GM13976 (cell line): Measurements from ENCODE around the gene TFEB.

Experiments used
- DNase-seq: peaks from one replicate; pipeline ENCODE4 v3.0.0; 2012; ENCODE audit warnings: low spot score
- in situ Hi-C: fragments of 300-500 bp; cut with MboI; formaldehyde crosslinking; loops from one replicate; pipeline ENCODE4 v1.12.0; 2022; ENCODE audit warnings: low sequenced_read_pairs, mixed read lengths, inconsistent platforms; ENCODE audit not compliant: unreplicated experiment
- TF ChIP-seq, protein P1 (sequence below): IDR thresholded peaks from 2 replicates; pipeline ENCODE4 v1.5.1; 2012; ENCODE audit warnings: borderline replicate concordance, mild to moderate bottlenecking; ENCODE audit not compliant: insufficient read depth; ENCODE audit errors: extremely low read depth, missing control alignments, control extremely low read depth

Gene TFEB

GRCh38 chr6:41639809-41640371 lies 95.5 kb downstream of the TFEB start:
- in situ Hi-C loops: no loop called here
- TF ChIP-seq, protein P1, sequence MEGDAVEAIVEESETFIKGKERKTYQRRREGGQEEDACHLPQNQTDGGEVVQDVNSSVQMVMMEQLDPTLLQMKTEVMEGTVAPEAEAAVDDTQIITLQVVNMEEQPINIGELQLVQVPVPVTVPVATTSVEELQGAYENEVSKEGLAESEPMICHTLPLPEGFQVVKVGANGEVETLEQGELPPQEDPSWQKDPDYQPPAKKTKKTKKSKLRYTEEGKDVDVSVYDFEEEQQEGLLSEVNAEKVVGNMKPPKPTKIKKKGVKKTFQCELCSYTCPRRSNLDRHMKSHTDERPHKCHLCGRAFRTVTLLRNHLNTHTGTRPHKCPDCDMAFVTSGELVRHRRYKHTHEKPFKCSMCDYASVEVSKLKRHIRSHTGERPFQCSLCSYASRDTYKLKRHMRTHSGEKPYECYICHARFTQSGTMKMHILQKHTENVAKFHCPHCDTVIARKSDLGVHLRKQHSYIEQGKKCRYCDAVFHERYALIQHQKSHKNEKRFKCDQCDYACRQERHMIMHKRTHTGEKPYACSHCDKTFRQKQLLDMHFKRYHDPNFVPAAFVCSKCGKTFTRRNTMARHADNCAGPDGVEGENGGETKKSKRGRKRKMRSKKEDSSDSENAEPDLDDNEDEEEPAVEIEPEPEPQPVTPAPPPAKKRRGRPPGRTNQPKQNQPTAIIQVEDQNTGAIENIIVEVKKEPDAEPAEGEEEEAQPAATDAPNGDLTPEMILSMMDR: no peak
- DNase-seq: no peak

DNA sequence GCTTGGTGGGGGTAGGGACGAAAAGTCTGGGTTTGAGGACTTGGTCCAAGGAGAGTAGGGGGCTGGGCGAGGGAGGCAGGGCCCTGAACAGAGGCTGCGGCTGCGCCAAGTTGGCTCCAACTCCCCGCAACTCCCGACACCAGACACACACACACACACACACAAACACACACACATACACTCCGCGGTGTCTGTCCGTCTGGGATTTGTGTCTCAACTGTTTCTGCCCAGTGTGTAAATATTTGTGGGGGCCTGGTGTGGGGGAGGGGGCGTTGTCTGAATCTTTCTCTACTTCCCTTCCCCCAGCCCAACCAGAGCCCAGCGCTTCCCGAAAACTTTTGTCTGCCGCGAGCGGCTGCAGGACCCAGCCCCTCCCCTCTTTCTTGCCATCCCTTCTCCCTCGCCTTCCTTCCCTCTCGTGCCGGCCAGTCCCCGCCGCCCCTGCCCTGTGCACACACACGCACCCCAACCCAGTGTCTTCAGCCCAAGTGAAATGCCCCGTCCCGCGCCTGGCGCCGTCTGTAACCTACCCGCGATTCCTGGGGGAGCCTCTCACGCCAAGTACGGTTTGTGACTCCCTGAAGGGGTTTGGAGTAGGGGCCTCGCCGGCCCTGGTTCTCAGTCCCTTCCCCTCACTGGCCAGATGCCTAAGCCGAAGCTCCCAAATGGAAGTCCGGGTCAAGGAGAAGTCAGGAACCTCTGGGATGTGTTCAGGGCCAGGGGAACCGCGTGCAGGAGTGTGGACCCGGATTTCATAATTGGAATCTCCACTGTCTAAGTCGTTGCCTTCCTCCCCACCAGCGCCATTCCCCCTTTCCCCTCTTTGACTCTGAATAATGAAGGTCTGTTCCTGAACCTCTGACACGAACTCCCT lies 96.2 kb downstream of the TFEB start:
- in situ Hi-C loops: no loop called here
- TF ChIP-seq, protein P1: no peak
- no peak for DNase-seq

- TF ChIP-seq, protein P1: no peak
- in situ Hi-C loops: no loop called here
- no peak for DNase-seq
These were observed 97.1 kb downstream of the TFEB start, which contains the start of gene MDFI for GRCh38 chr6:41638002-41638934. Gene MDFI (plus strand): TSS chr6:41638468. CDS start chr6:41638750, 282 bp downstream.

- TF ChIP-seq, protein P1: no peak
- no peak for DNase-seq
- in situ Hi-C loops: no loop called here
These were observed 98.0 kb downstream of the TFEB start for GRCh38 chr6:41637194-41638001.

DNA sequence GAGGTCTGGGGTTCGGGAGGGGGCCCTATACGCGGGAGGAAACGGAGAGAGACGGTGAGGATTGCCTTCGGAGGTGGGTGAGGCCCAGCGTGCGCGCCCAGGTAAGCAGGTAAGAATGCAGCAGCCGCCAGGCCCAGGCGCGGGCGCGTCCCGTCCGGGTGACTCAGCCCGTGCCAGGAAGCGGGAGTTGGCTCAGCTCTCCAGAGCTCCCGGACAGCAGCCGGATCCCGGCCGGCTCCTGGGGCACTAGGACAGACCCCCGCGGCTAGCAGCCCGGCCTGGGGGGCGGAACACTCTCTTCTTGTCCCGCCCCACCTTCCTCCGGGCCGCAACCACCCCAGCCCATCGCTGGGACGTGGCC lies 98.6 kb downstream of the TFEB start:
- in situ Hi-C loops: no loop called here

More for the DNA sequence above, 98.6 kb downstream of the TFEB start:
- TF ChIP-seq, protein P1: no peak
- DNase-seq: no peak
